Ishikawa (cell line): ENCODE results near the gene SYNE1.

Experiments
- CEBPB ChIP-seq: IDR thresholded peaks from 2 replicates; pipeline ENCODE4 v1.6.1; 2012
- CREB1 ChIP-seq: IDR thresholded peaks from 2 replicates; pipeline ENCODE4 v1.6.1; 2012; ENCODE audit warnings: low read depth
- EGR1 ChIP-seq: IDR thresholded peaks from 2 replicates; pipeline ENCODE4 v1.6.1; 2012
- EP300 ChIP-seq: IDR thresholded peaks from 2 replicates; pipeline ENCODE4 v1.6.1; 2012; ENCODE audit warnings: borderline replicate concordance
- FOXM1 ChIP-seq: IDR thresholded peaks from 2 replicates; pipeline ENCODE4 v1.6.1; 2012; ENCODE audit warnings: low read depth, borderline replicate concordance
- RAD21 ChIP-seq: IDR thresholded peaks from 2 replicates; pipeline ENCODE4 v1.6.1; 2012; ENCODE audit warnings: low read depth
- TAF1 ChIP-seq: IDR thresholded peaks from 2 replicates; pipeline ENCODE4 v1.6.1; 2012; ENCODE audit warnings: low read depth, mild to moderate bottlenecking
- TCF12 ChIP-seq: IDR thresholded peaks from 2 replicates; pipeline ENCODE4 v1.6.1; 2012; ENCODE audit warnings: low read depth
- TEAD4 ChIP-seq: IDR thresholded peaks from 2 replicates; pipeline ENCODE4 v1.6.1; 2012
- YY1 ChIP-seq: IDR thresholded peaks from 2 replicates; pipeline ENCODE4 v1.6.1; 2012; ENCODE audit warnings: low read depth
- ZBTB7A ChIP-seq: IDR thresholded peaks from 2 replicates; pipeline ENCODE4 v1.6.1; 2012; ENCODE audit warnings: low read depth
- TF ChIP-seq, protein P1 (sequence below): IDR thresholded peaks from 2 replicates; pipeline ENCODE4 v1.6.1; 2012
- TF ChIP-seq, protein P2 (sequence below): IDR thresholded peaks from 2 replicates; pipeline ENCODE4 v1.6.1; 2012; ENCODE audit warnings: low read depth, mild to moderate bottlenecking
- TF ChIP-seq, protein P3 (sequence below): IDR thresholded peaks from 2 replicates; pipeline ENCODE4 v1.6.1; 2012

SYNE1 gene

DNA sequence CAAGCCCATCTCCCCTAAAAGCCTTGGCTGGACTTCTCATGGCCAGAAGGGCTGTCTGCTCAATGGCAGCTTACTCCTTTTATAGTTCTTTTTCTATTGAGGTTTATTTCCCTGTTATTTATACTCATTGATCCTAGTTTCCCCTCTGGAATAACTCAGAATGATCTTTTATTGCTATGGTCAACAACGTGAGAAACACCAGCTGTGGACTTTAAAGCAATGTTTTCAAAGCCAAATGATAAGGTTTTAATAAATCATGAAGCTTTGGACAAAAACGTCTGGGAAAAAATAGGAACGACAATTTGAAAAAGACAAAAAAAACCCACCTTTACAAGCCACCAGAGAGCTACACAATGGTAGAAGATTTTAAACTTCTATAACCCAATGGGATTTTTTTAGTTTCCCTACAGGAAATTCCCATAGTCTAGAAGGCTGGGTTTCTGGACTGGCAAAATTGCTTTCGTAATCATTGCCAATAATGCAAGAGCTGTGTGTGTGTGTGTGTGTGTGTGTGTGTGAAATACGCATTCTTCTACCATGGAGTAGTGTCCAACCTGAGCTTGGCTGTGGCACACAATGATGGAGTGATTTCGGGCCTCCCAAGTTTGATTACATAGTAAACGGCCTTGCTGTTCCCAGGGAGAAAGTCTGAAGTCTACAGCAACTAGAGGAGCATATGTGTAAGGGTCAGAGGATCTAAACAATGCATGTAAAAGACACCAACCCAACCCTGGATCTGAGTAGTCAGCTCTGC, 396.0 kb downstream of the SYNE1 start:
- TF ChIP-seq, protein P1, sequence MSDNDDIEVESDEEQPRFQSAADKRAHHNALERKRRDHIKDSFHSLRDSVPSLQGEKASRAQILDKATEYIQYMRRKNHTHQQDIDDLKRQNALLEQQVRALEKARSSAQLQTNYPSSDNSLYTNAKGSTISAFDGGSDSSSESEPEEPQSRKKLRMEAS = no peak
- TF ChIP-seq, protein P2, sequence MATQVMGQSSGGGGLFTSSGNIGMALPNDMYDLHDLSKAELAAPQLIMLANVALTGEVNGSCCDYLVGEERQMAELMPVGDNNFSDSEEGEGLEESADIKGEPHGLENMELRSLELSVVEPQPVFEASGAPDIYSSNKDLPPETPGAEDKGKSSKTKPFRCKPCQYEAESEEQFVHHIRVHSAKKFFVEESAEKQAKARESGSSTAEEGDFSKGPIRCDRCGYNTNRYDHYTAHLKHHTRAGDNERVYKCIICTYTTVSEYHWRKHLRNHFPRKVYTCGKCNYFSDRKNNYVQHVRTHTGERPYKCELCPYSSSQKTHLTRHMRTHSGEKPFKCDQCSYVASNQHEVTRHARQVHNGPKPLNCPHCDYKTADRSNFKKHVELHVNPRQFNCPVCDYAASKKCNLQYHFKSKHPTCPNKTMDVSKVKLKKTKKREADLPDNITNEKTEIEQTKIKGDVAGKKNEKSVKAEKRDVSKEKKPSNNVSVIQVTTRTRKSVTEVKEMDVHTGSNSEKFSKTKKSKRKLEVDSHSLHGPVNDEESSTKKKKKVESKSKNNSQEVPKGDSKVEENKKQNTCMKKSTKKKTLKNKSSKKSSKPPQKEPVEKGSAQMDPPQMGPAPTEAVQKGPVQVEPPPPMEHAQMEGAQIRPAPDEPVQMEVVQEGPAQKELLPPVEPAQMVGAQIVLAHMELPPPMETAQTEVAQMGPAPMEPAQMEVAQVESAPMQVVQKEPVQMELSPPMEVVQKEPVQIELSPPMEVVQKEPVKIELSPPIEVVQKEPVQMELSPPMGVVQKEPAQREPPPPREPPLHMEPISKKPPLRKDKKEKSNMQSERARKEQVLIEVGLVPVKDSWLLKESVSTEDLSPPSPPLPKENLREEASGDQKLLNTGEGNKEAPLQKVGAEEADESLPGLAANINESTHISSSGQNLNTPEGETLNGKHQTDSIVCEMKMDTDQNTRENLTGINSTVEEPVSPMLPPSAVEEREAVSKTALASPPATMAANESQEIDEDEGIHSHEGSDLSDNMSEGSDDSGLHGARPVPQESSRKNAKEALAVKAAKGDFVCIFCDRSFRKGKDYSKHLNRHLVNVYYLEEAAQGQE = no peak
- TF ChIP-seq ZBTB7A = no peak

DNA sequence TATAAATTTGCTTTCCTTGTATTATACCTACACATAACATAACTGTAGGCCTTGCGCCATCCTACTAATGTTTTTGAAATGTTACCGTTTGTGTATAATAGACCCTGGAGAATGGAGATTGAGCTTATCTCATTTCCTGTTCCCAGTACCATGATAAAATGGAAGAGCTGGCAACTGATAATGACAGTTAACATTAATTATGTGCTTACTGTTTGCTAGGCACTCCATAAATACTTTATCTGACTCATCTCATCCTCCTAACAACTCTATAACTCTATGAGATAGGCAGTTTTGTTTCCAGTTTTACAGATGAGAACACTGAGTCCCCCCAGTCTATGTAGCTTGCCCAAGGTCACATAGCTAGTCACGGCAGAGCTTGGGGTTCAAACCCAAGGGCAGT, 396.7 kb downstream of the SYNE1 start:
- TF ChIP-seq RAD21 = no peak

DNA sequence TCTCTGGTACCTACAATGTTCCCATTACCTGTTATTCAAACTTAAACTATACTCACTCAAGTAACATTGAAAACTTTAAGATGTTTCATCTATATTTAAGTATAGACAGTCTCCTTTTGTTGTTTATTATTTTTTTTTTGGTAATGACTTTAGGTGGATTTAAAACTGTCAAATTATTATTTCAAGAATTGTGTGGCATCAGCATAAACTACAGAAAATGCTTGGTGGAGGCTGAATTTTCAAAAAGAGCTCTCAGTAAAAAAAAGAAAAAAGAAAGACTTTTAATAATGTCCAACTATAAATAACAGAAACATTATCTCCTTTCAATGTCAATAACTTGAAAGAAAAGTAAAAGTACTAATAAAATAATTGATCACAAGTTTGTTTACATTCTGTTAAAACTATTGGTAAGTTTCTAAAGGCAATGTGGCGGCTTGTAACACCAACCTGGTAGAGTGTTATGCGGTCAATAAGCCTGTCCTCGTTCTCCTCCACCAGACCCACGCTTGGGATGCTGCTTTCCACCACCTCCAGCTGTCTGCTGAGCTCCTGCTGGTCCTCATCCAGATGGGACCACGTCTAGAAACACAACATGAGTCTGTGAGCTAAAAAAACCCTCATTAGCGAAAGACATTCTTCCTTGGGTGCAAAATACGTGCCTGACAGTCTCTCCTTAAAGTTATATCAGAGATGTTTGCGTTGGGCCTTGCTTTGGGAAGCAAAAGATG, 400.6 kb downstream of the SYNE1 start:
- TF ChIP-seq EP300 (no peak), ZBTB7A (no peak), CEBPB (no peak), RAD21 (no peak), TAF1 (no peak), CREB1 (no peak), TEAD4 (no peak), FOXM1 (no peak), YY1 (no peak), TCF12 (no peak)
- TF ChIP-seq, protein P1 = no peak
- TF ChIP-seq, protein P3, sequence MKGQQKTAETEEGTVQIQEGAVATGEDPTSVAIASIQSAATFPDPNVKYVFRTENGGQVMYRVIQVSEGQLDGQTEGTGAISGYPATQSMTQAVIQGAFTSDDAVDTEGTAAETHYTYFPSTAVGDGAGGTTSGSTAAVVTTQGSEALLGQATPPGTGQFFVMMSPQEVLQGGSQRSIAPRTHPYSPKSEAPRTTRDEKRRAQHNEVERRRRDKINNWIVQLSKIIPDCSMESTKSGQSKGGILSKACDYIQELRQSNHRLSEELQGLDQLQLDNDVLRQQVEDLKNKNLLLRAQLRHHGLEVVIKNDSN = no peak
- TF ChIP-seq, protein P2 = no peak

DNA sequence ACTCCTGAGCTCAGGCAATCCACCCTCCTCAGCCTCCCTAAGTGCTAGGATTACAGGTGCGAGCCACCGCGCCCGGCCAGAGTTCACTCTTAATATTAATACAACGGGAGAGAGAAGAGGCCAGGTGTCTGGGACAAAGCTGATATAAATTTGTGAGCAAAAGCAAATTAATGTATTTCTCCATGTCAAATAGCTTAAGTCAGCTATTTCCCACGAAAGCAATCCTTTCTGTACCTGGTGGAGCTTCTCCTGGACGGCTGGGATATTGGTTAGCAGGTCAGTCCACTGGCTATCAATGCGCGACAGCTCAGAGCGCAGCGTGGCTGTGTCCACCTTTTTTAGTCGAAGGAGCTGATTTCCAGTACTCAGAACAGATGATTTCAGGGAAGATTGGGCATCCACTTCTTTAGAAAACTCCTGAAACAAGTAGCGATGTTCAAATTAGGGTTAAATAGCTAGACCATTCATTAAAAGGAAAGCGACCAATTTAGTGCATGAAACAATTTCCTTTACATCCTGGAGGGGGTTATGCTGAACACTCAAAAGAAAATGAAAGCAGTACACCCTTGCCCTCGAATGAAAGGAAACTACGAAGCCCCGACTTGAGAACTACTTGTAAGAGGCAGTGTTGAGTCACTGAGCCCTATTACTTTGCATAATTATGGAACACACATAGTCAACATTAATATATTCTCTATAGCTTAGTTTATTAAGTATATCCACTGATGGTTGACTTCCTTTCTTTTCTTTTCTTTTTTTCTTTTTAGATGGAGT, 403.4 kb downstream of the SYNE1 start:
- TF ChIP-seq ZBTB7A = no peak
- TF ChIP-seq, protein P1 = no peak
- TF ChIP-seq, protein P2 = no peak
- TF ChIP-seq YY1 = no peak
- TF ChIP-seq TCF12 = no peak
- no peak for TF ChIP-seq EP300
- TF ChIP-seq CREB1 = no peak
- TF ChIP-seq RAD21 = no peak
- TF ChIP-seq EGR1 = no peak
- no peak for TF ChIP-seq CEBPB
- no peak for TF ChIP-seq FOXM1
